ENCODE measurements around the gene FGGY.
A peak's percentile ranks its signal among the peaks of the same experiment; 100 is the strongest.

The FGGY gene

DNA sequence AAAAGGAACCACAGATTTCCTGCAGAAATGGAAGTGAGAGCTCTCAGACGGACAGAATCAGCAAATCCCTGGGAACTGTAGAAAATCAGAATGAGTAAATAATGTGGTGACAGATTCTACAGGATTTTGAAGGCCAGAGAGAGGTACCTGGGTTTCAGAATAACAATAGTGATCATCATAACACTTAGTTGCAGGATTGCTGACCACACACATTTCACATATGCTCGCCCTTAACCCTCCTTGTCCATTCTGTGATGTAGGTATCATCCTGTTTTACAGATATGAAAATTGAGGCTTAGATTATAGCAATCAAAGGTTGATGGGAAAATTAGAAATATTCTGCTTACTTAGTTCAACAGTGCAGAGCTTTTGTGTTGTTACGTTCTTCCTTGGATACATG, 419.9 kb downstream of the FGGY start:
- TF ChIP-seq CTCF (conservative IDR thresholded peaks at IDR 0.05): no peak
- no peak overlapping the region for H3K27ac ChIP-seq

DNA sequence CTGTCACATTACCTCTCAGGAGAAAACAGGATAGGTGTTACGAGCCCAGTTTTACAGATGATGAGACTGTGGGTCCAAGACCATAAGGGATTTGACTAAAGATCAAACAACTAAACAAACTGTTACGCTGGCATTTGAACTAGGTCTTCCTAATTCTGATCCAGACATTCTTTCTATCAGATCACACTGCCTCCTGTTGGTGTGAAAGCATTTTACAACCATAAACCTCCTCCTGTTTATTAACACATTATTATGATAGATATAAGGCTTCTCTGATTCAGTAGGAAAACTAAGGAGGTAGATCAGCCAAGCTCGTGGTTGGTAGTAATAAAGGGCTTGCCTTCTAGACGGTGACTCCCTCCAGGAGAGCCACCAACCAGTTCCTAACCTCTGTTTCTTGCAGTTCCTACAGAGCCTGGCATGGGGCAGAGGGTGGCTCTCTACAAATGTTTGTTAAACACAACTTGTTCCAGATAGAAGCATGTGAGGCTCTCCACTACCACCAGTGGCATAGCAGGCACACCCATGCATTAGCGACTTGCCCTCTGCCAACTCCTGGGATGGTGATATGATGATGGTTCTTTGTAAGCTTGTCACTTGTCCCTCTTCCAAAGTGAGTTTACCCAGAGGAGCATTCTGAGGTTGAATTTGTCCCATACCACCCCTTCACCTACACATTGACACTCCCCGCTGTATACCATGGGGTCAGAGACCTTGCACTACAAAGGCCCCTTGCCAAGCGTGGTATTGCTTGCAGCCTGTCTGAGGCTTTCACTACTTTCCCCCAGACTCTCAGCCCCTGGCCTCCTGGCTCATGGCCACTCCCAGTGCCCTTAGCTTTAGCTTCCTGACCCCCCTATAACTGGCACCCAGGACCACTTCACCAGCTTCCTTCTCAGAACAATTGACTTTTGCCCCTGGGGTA, 421.4 kb downstream of the FGGY start:
- no peak overlapping the region for H3K27ac ChIP-seq
- peak; percentile 24; the same call in 1 of the 2 replicates for TF ChIP-seq CTCF (conservative IDR thresholded peaks at IDR 0.05)

- no peak overlapping the region for H3K27ac ChIP-seq
- no peak for TF ChIP-seq CTCF (conservative IDR thresholded peaks at IDR 0.05)
Observed at GRCh38 chr1:59718989-59719360, 422.1 kb downstream of the FGGY start.

DNA sequence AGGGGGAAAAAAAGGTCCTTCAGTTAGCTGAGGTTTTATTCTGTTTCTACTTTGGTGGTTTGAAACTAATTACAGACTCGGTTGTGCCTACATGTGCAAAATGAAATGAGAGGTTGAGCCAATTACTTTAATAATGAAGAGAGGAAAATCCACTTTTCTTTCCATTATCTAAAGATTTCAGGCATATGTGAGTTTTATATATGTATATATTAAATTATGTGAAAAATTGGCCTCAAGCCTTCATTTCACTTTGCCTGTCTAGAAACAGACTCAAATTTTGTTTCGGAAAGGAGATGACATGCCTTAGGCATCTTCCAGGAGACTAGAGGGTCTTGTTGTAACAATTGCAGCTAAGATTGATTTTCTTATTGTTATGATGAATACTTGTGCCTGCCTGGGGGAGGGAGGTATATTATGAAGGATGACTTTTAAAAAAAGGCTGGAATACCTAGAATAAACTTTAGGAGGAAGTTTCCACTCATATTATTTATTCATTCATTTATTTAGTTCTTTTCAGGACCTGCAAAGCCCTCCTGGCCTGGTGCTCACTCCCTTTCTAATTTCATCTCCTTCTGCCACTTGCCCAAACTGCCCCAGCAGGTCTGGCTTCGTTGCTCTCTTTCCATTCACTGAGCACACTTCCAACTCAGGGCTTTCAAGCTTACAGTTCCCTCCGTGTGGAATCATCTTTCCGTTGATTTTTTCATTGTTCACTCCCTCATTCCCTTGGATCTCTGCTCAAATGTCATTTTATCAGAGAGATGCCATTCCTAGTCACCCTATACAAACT, 423.6 kb downstream of the FGGY start:
- H3K27ac ChIP-seq: no peak overlapping the region
- TF ChIP-seq CTCF (conservative IDR thresholded peaks at IDR 0.05): no peak

- no peak for TF ChIP-seq CTCF (conservative IDR thresholded peaks at IDR 0.05)
- H3K27ac ChIP-seq: peak overlapping the region; percentile 14; the same call in 1 of the 2 replicates
Observed at GRCh38 chr1:59730302-59730701, 433.4 kb downstream of the FGGY start.

GRCh38 chr1:59730759-59731478, 434.0 kb downstream of the FGGY start:
- TF ChIP-seq CTCF (conservative IDR thresholded peaks at IDR 0.05): no peak
- no peak overlapping the region for H3K27ac ChIP-seq

- H3K27ac ChIP-seq: no peak overlapping the region
Observed at GRCh38 chr1:59731591-59731990, 434.7 kb downstream of the FGGY start.

More at GRCh38 chr1:59731591-59731990, 434.7 kb downstream of the FGGY start:
- TF ChIP-seq CTCF (conservative IDR thresholded peaks at IDR 0.05): no peak

All from VCaP (cell line).